ENCODE data around the gene NPAS2. TPM values are rescaled to one million over a fixed set of nuclear protein-coding genes. Genes with fewer than 3 reads are reported as not detected.

Gene NPAS2
- total RNA-seq, 8 experiments from 2014 or later: 1.6 to 35.0 (median 6.4) TPM

- in situ Hi-C loops (cut with MboI; ENCODE audit: low pct_unique_long_range_greater_than_20kb in 2 of 9, low sequenced_read_pairs in 9 of 9, unreplicated experiment in 9 of 9): no loop called here
Observed at GRCh38 chr2:100818606-100819369, 1.2 kb upstream of the NPAS2 start.

DNA sequence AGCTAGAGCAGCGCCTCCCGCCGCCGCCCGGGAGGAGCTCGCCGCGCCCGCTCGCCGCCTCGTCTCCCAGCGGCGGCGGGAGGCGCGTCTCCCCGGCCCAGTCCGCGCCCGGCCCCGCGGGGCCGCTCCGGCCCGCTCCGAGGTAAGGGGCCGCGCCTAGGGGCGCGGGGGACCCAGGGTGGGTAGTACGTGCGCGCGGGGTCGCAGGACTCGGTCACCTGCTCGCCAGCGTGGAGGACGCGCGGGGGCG lies 259 bp downstream of the NPAS2 start:
- no CpG with 5 or more reads among the region's 43 CpGs for WGBS, 10 experiments
- no peaks in the 10 kb centered on the region for H3K4me1 ChIP-seq (replicated peaks in 1 of 2)
- no peak overlapping the region for H3K27ac ChIP-seq
- in situ Hi-C loops (cut with MboI; ENCODE audit: low pct_unique_long_range_greater_than_20kb in 2 of 9, low sequenced_read_pairs in 9 of 9, unreplicated experiment in 9 of 9): no loop called here
- ATAC-seq (replicated peaks in 6 of 8): peak in 4 of 8 experiments; percentile 9 to 51 (median 24)
- peak overlapping the region; percentile 89 to 100 (median 94) for H3K4me3 ChIP-seq

More at GRCh38 chr2:100818606-100819369, 1.2 kb upstream of the NPAS2 start:
- peak; percentile 17 to 49 (median 44) for ATAC-seq (replicated peaks in 6 of 8)
- peak overlapping the region; percentile 89 to 100 (median 94) for H3K4me3 ChIP-seq
- H3K27ac ChIP-seq: no peak overlapping the region
- H3K4me1 ChIP-seq (replicated peaks in 1 of 2): no peaks in the 10 kb centered on the region
- 0 to 8% (median 3%) methylated on average over 1 to 24 of the region's 51 CpGs; no CpG with 5 or more reads in 2 of the 10 experiments for WGBS, 10 experiments

DNA sequence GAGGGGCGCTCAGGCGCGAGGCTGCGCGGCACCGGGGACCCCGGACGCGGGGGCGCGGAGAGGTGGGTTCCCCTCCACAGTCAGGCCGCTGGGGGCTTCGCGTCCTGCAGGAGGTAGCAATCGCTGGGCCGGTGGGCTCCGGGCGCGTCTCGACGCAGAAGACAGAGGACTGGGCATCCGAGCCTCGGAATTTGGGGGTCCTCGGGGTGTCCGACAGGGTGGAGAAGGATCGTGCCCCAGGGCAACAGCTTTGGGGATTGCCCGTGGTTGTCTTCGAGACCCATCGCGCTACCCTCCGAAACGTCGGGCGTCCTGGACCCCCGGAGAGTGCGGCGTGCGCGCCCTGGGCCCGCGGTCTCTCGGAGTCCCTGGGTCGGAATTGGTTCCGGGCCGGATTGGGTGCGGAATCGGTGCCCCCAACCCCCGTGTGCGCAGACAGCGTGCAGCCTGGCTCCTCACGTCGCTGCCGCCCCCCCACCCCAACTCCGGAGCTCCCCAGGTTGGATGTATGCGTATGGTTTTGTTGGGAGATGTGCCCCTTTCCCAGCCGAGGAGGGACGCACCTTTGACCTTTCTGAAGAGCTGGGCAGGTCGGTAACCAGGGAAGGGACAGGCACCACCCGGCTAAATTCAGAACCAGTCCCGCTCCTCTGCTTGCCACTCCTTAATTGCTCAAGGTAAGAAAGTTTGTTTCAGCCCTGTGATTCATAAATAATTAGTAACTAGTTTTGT lies 750 bp downstream of the NPAS2 start:
- Histone ChIP-seq H3K4me1 (replicated peaks in 1 of 2) (no peaks in the 10 kb centered on the region), H3K27ac (no peak overlapping the region), H3K4me3 (peak overlapping the region; percentile 89 to 100 (median 94))
- in situ Hi-C loops (cut with MboI; ENCODE audit: low pct_unique_long_range_greater_than_20kb in 2 of 9, low sequenced_read_pairs in 9 of 9, unreplicated experiment in 9 of 9): no loop called here
- ATAC-seq (replicated peaks in 6 of 8): peak in 2 of 8 experiments; percentile 2 to 25
- WGBS, 10 experiments: 2 to 20% methylated on average over 1 to 9 of the region's 60 CpGs; no CpG with 5 or more reads in 8 of the 10 experiments

DNA sequence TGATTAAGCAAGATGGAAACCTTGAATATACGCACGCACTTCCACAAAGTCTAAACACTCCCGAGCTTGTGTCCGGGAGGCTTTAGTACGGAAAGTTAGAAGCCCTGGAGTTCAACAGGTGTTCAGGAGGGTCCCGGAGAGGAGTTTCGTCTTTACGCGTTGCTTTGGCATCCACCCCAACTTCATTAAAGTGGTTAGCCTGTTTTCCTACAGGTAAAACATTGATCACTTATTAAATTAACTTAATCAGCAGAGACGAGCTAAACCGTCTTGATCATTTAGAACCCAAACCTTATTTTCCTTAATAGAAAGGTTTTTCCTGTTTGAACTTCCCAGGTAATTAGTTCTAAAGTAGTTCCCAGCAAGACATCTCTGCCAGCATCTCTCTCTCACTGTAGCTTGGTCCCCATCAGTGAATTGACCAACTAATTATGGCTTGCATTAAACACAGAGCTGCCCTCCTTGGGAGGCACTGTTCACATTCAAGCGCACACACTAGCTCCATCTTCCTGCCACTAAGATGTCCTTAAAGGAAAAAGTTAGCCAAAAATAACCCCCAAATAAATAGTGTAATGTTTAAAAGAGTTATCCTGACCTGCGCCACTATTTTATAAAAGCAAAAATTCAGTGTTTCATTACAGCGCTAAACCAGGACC lies 1.4 kb downstream of the NPAS2 start:
- H3K4me1 ChIP-seq (replicated peaks in 1 of 2): no peaks in the 10 kb centered on the region
- in situ Hi-C loops (cut with MboI; ENCODE audit: low pct_unique_long_range_greater_than_20kb in 2 of 9, low sequenced_read_pairs in 9 of 9, unreplicated experiment in 9 of 9): no loop called here
- 28 to 97% (median 37%) methylated on average over 3 to 10 of the region's 14 CpGs; no CpG with 5 or more reads in 1 of the 10 experiments for WGBS, 10 experiments
- ATAC-seq (replicated peaks in 6 of 8): no peak
- H3K27ac ChIP-seq: no peak overlapping the region
- H3K4me3 ChIP-seq: peak overlapping the region; percentile 89 to 100 (median 94)

GRCh38 chr2:100821911-100822265 lies 1.9 kb downstream of the NPAS2 start:
- in situ Hi-C loops (cut with MboI; ENCODE audit: low pct_unique_long_range_greater_than_20kb in 2 of 9, low sequenced_read_pairs in 9 of 9, unreplicated experiment in 9 of 9): no loop called here
- Histone ChIP-seq H3K27ac (no peak overlapping the region), H3K4me1 (replicated peaks in 1 of 2) (no peaks in the 10 kb centered on the region), H3K4me3 (peak overlapping the region in 2 of 5 donors; percentile 94)
- WGBS, 10 experiments: 0 to 92% (median 28%) methylated on average over 1 to 9 of the region's 9 CpGs; no CpG with 5 or more reads in 1 of the 10 experiments
- no peak for ATAC-seq (replicated peaks in 6 of 8)

GRCh38 chr2:100822587-100823248 lies 2.8 kb downstream of the NPAS2 start:
- in situ Hi-C loops (cut with MboI; ENCODE audit: low pct_unique_long_range_greater_than_20kb in 2 of 9, low sequenced_read_pairs in 9 of 9, unreplicated experiment in 9 of 9): no loop called here

GRCh38 chr2:100823665-100824438 lies 3.9 kb downstream of the NPAS2 start:
- ATAC-seq (replicated peaks in 6 of 8): no peak
- in situ Hi-C loops (cut with MboI; ENCODE audit: low pct_unique_long_range_greater_than_20kb in 2 of 9, low sequenced_read_pairs in 9 of 9, unreplicated experiment in 9 of 9): no loop called here
- Histone ChIP-seq H3K27ac (no peak overlapping the region), H3K4me3 (no peak overlapping the region), H3K4me1 (replicated peaks in 1 of 2) (no peaks in the 10 kb centered on the region)
- WGBS, 10 experiments: 87 to 100% (median 97%) methylated on average over 1 to 6 of the region's 6 CpGs; no CpG with 5 or more reads in 1 of the 10 experiments

More at GRCh38 chr2:100822587-100823248, 2.8 kb downstream of the NPAS2 start:
- Histone ChIP-seq H3K4me3 (no peak overlapping the region), H3K27ac (no peak overlapping the region), H3K4me1 (replicated peaks in 1 of 2) (no peaks in the 10 kb centered on the region)
- peak in 2 of 8 experiments; percentile 4 to 12 for ATAC-seq (replicated peaks in 6 of 8)
- 14 to 100% (median 60%) methylated on average over 1 to 9 of the region's 9 CpGs; no CpG with 5 or more reads in 1 of the 10 experiments for WGBS, 10 experiments

DNA sequence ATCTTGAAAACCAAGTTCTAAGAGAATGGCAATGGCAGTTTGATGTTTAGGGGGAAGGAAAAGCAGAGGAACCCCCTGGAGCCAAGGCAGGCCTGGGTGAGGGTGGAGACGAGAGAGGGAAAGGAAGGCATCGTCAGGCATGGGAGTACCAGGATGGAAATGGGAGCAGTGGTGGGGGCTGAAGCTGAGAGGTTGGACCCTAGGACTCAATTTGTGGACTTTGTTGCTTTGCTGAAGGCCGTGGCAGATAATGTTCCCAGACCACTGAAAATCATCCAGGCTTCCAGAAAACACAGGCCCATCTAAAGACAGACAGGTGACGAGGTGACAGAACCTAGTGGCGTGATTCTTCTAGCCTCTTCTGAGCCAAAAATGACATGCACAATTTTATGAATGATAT lies 4.9 kb downstream of the NPAS2 start:
- in situ Hi-C loops (cut with MboI; ENCODE audit: low pct_unique_long_range_greater_than_20kb in 2 of 9, low sequenced_read_pairs in 9 of 9, unreplicated experiment in 9 of 9): no loop called here
- Histone ChIP-seq H3K27ac (no peak overlapping the region), H3K4me1 (replicated peaks in 1 of 2) (no peaks in the 10 kb centered on the region), H3K4me3 (no peak overlapping the region)
- no peak for ATAC-seq (replicated peaks in 6 of 8)
- WGBS, 10 experiments: 89 to 100% (median 100%) methylated on average over 1 to 5 of the region's 5 CpGs; no CpG with 5 or more reads in 3 of the 10 experiments

DNA sequence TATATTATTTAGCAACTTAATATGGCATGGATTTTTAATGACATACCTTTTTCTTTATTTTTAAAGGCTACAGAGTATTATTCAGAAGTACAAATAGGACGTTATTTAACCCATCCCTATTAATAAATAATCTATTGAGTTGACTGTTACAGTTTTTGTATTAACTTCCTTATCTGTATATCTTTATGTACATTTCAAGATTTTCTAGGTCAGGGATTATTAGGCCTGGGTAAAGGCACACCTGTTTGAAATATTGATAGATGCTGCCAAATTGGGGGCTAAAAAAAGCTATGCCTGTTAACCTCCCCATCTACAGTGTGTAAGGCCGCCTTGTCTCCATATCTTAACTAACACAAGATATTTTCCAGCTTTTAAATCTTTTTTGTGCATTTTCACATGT lies 6.6 kb downstream of the NPAS2 start:
- in situ Hi-C loops (cut with MboI; ENCODE audit: low pct_unique_long_range_greater_than_20kb in 2 of 9, low sequenced_read_pairs in 9 of 9, unreplicated experiment in 9 of 9): no loop called here
- 83 to 100% (median 94%) methylated on average over 1 to 2 of the region's 2 CpGs; no CpG with 5 or more reads in 1 of the 10 experiments for WGBS, 10 experiments

GRCh38 chr2:100831158-100831750 lies 11.3 kb downstream of the NPAS2 start:
- Histone ChIP-seq H3K27ac (no peak overlapping the region), H3K4me1 (replicated peaks in 1 of 2) (no peaks in the 10 kb centered on the region), H3K4me3 (no peak overlapping the region)
- 76 to 100% (median 87%) methylated on average over 2 to 9 of the region's 9 CpGs; no CpG with 5 or more reads in 2 of the 10 experiments for WGBS, 10 experiments
- in situ Hi-C loops (cut with MboI; ENCODE audit: low pct_unique_long_range_greater_than_20kb in 2 of 9, low sequenced_read_pairs in 9 of 9, unreplicated experiment in 9 of 9): no loop called here
- no peak for ATAC-seq (replicated peaks in 6 of 8)

More for the DNA sequence above, 6.6 kb downstream of the NPAS2 start:
- no peak for ATAC-seq (replicated peaks in 6 of 8)
- no peak overlapping the region for H3K27ac ChIP-seq
- H3K4me1 ChIP-seq (replicated peaks in 1 of 2): no peaks in the 10 kb centered on the region
- H3K4me3 ChIP-seq: no peak overlapping the region

GRCh38 chr2:100831831-100832230 lies 11.9 kb downstream of the NPAS2 start:
- ATAC-seq (replicated peaks in 6 of 8): peak in 3 of 8 experiments; percentile 46 to 85 (median 51)
- H3K4me1 ChIP-seq (replicated peaks in 1 of 2): no peaks in the 10 kb centered on the region
- WGBS, 10 experiments: 73 to 100% (median 100%) methylated on average over 1 to 4 of the region's 4 CpGs; no CpG with 5 or more reads in 5 of the 10 experiments
- H3K4me3 ChIP-seq: no peak overlapping the region
- H3K27ac ChIP-seq: no peak overlapping the region
- in situ Hi-C loops (cut with MboI; ENCODE audit: low pct_unique_long_range_greater_than_20kb in 2 of 9, low sequenced_read_pairs in 9 of 9, unreplicated experiment in 9 of 9): no loop called here

DNA sequence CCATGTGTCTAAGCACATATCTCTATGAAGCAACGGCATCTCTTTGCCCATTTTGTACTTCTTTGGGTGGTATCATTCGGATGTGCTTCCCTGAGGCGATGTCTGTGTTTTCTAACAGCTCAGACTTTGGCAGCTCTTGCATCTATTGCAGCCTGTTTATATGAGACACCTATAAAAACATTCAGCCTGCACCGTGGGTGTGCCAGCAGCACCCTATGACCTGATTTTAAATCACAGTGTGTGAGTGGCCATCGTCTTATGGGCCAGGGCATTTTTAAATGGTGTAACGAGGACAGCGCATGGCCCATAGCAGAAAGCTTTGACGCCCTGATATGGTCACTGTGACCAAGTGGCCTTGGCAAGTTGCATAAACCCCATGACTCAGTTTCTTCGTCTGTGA lies 12.9 kb downstream of the NPAS2 start:
- H3K4me3 ChIP-seq: no peak overlapping the region
- no peaks in the 10 kb centered on the region for H3K4me1 ChIP-seq (replicated peaks in 1 of 2)
- WGBS, 10 experiments: 48 to 100% (median 88%) methylated on average over 2 to 9 of the region's 9 CpGs
- peak in 1 of 8 experiments; percentile 23 for ATAC-seq (replicated peaks in 6 of 8)
- in situ Hi-C loops (cut with MboI; ENCODE audit: low pct_unique_long_range_greater_than_20kb in 2 of 9, low sequenced_read_pairs in 9 of 9, unreplicated experiment in 9 of 9): no loop called here
- H3K27ac ChIP-seq: no peak overlapping the region
